ENCODE results near the gene DNMT3A.

DNMT3A gene

DNA sequence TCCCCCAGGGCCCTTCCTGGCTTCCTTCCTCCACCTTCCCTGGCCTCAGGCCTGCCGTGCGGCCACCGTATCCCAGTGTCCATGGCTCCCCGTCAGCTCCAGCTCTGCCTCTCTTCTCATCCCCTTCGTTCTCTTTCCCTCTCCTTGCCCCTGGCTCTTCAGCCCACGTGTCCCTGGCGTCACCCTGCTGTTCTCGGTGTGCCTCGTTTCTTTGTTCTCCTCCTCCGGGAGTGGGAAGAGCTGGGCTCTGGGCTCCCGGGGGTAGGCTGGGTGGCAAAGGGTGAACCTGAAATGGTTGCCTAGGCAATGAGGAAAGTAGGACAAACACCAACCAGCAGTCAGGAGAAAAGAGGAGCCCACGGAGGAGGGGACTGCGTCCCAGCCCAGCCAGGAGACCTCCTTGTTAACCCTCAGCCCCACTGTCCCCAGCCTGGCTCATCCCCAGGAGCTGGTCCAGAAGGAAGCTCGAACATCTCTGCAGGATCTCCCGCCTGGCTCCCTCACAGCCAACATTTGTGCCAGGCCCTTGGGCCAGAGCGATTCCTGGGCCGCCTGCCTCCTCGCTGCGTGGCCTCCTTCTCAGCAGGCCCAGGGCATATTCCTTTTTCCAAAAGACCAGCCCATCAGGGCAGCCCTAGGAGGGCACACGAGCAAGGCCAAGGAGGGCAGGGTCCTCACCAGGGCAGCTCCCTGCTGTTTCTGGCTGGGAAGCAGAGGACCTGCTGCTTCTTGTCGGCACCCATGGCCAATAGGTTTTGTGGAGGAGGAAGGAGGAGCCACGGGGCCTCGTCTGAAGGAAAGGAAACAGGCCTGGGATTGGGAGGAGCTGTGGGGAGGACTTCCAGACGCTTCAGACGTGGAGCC, 30.9 kb upstream of the DNMT3A start:
- DNase-seq (ENCODE audit: low spot score): no peak

DNA sequence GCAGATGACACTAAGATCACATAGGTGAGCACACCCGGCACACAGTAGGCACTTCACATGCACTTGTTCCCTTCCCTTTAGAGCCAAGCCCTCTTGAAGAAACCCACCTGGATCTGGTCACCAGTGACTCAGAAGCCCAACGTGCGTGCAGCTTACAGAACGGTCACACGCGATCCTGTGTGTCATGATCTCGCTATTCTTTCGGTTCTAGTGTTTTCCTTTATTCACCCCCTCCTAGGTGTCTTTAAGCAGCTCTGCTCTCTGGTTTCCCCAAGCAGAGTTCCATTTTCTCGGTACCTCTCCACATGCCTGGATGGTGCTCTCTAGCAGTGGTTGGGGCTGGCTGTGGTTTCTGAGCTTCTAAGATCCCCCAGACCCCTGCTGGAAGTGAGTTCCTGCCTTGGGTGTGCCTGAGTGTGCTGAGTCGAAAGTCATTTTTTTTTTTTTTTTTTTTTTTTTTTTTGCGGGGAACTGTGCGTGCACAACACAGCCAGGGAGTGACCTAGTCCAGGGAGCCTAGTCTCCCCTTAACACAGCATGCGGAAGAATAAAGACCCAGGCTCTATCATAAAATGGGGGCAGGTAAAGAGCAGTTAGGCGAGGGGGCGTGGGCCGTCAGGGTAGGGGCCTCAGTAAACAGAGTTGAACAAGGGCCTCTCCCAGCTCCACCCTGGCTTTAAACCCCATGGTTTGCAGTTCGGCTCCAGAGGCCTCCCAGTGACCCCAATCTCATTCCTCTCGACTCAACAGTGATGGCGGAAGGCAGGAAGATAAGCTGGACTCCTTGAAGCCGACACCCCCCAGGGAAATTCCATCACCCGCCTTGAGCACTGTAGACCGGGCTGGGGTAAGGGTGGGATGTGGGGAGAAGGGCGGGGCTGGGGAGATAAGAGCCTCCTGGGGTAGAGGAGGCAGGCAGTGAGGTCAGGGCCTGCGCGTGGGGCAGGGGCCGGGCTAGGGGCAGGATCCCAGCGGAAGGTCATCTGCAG, 29.8 kb upstream of the DNMT3A start:
- no peak for DNase-seq (ENCODE audit: low spot score)

DNA sequence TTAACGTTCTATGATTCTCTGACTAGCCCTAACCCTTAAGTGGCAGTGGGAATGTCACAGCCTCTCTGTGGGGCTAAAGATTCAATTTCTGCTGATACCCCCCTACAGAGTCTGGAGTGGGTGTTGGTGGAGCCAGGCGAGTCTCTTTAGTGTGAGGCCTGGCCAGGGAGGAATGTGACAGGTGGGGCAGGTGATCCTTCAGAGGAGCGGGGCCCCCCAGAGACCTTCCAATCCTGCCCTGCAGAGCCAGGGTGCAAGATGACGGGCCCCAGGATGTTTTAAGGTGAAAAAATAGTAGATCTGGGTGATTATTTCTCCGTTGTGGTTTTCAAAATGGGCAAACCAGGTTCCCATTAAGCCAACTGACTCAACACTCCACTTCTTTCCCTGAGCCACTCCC, 28.2 kb upstream of the DNMT3A start:
- no peak for DNase-seq (ENCODE audit: low spot score)

DNA sequence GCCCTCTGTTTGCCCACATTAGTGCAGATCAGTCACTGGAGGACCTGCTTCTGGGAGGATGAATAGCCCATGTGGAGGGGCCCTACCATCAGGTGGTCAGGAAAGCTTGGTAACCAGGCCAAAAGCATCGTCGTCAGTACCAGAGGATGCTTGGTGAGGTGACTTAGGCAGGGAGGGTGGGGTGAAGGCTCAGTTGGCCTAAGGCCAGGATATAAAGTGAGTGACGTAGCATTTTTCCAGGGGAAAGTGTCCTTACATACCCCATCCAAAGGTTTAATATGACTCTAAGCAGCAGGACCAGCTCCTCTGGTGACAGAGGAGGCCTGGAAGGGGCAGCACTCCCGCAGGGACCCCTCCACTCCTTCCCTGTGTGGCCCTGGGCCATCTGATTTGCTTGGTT, 27.7 kb upstream of the DNMT3A start:
- DNase-seq (ENCODE audit: low spot score): no peak

DNA sequence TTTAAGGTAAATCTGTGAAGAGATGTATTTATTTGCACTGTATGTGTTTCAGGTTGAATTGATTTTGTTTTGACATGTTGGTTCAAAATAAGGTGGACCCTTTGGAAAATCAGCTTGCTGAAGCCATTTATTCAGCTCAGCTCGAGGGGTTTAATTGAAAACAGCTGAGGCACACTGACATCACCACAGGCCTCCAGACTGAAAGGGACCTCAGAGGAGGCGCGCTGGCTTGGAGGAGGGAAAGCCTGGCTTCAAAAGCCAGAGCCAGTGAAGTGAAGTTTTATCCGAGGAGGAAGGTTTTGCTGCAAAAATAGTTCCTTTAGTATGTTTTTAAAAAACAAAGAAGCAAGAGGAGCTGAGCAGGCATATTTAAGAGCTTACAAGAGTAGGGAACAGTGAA, 26.9 kb upstream of the DNMT3A start:
- DNase-seq (ENCODE audit: low spot score): no peak

DNA sequence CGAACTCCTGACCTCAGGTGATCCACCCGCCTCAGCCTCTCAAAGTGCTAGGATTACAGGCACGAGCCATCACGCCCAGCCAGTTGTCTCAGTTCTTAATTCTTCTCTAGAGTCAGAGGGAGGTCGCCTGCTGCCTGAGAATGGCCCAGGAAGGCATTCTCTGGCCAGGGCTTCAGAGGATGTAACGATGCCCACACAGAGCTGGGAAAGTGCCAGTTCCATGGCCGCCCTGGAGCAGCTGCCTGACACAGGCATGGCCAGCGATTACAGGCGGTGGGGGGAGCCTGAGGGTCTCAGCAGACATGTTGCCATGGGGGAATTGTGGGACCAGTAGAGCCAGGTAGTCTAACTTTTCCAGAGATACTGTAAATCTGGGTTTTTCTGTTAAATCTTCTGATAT, 25.6 kb upstream of the DNMT3A start:
- no peak for DNase-seq (ENCODE audit: low spot score)

DNA sequence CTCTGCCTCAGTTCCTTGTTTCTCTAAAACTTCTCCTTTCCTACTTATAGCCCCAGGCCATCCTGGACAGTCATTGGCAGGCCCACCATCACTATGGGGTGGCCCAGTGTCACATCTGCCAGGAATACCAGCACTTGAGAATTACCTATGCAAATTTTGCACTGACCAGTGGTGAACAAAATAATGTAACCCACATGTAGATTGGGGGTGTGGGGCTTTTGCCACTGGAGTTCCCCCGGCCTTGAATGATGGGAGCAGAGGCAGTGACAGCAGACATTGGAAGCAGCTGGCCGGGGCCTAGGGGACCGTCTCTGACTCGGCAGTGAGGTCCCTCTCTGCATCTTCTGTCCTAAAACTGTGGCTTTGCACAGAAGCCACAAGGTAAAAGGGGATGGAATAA, 24.9 kb upstream of the DNMT3A start:
- no peak for DNase-seq (ENCODE audit: low spot score)

DNA sequence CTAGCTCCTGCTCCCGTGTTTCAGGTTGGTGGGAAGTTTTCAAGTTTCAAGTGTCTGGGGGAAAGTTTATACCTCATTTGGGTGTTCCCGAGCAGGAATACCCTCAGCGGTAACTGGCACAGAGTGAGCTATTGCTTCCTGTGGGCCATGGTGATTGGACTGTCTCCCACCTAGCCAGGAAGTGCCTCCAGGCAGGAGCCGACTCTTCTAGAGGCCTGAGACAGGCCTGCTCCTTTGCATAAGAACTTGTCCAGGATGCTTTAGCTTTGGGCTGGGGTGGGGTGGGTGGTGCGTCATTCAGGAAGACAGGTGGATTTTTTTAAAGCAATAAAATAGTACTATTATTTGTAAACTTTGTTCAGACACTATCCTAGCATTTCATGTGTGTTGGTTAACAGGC, 23.5 kb upstream of the DNMT3A start:
- DNase-seq (ENCODE audit: low spot score): no peak

DNA sequence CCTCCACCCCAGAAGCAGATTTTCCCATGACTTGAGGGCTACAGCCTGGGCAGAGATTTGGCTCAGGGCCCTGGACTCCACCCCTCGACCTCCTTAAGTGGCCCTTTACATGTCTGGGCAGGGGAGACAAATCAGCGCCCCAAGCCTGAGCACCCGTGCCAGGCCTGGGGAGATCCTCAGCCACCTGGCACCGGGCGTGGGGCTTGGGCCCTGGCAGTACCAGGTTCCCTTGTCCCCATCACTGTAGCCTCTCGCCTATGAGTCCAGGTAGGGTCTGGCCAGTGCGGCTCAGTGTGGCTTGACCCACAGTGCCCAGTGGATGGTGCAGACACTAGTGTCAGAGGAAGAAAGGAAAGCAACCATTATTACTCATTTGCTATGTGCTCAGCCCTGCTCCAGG, 22.0 kb upstream of the DNMT3A start:
- no peak for DNase-seq (ENCODE audit: low spot score)

DNA sequence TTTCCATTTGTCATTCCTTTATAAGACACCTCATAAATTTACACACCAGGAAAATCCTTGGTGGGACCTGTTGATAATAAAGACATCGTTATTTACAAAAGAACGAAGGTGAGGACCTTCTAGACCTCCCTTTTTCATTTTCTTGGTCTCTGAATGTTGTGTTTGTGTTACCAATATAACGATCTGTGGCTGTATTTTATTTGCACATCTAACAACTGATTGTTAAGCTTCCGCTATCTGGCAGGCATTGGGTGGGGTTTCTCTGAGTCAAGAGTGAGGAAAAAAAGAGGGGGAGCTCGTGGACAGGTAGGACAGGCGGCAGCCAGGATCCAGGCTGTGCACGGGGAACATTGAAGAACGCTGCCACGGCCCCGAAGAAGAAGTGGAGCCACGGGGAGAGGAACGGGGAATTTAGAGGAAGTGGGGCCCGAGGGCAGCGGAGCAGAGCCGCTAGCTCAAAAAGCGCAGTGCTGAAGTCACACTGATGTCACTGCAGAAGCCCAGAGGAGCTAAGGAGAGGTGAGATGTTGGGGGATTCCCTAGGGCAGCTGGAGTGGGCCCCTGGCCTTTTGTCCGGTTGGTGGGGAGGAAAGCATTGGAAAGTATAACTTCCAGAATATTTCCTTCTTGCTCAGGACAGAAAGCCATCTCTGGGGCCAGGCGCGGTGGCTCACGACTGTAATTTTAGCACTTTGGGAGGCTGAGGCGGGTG, 20.9 kb upstream of the DNMT3A start:
- no peak for DNase-seq (ENCODE audit: low spot score)

DNA sequence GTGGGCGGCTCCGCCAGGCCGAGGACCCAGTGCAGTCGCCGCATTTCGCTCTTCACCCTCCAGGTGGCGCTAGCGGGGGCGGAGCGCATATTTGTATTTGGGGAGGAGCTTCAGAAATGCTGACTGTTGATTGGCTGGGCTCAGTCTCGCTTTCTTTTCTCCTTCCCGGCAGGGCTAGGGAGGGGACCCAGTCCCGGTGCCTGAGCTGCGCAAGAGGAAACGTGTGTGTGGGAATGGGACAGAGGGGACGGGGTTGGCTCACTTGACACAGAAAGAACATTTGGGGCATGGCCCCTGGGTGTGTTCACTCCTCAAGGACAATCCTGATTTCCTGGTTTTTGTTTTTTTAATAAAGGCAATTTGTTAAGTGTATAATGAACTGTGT, 20.3 kb upstream of the DNMT3A start:
- peak; percentile 91 for DNase-seq (ENCODE audit: low spot score)

DNA sequence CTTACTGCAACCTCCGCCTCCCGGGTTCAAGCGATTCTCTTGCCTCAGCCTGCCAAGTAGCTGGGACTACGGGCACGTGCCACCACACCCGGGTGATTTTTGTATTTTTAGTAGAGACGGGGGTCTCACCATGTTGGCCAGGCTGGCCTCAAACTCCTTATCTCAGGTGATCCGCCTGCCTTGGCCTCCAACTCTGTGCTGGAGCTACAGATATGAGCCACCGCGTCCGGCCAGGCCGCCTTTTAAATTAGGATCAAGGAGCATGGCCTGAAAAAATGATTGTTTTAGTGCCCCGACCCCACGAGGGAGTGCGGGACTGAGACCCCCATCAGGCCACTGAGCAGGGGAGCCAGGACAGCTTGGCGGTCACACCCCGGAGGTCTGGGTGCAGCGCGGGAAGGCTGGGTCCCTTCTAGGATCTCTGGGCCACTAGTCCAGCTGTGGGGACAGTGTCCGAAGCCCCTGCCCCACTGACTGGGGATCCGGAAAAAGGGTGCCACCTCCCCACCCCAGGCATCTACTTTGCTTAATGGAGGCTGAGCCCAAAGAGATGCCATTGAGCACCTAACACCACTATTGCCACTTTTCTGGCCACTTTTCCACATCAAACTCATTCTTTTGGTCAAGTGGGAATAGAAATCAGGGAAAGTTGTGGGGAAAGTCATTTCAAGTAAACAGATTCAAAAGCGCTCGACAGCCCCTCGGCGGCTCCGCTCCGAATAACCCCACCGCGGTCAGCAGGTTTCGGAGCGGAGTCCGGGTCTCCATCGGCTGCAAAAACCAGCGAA, 19.7 kb upstream of the DNMT3A start:
- no peak for DNase-seq (ENCODE audit: low spot score)

DNA sequence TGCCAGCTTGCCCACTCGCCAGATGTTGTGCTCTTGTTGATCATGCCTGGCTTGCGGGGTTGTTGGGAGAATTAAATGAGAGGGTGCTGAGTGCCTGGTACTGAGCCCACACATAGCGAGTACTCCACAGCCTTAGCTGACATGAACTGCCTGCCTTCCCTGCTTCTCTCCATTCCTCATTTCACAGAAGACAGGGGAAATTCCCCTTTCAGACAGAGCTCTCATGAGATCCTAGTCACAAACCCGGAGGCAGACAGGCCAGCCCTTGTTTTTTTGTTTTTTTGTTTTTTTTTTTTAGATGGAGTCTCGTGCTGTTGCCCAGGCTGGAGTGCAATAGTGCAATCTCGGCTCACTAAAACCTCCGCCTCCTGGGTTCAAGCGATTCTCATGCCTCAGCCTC, 17.1 kb upstream of the DNMT3A start:
- no peak for DNase-seq (ENCODE audit: low spot score)

DNA sequence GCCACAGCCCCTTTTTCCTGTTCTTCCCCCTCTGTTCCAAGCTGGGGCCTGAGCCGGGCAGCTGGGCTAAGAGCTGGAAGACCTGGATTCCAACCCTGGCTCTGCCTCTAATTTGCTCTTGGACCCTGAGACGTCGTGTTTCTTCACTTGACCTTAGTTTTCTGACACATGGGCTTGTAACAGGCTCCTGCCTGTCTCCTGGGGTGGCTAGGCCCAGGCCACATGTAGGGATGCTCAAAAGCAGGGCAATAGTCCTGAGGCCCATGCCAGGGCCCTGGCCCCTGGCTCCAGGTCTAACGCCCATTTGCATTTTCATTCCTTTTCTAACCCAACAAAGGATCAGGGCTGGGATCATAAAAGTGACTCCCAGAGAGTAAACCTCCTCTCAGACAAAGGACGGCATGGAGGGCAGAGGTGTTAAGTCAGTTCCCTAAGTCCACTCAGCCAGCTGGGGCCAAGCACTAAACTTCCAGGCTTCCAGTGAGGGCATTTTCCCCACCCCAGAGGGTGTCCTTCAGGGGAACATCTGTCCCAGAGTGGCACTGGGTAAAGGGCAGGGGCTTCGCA, 16.6 kb upstream of the DNMT3A start:
- no peak for DNase-seq (ENCODE audit: low spot score)

DNA sequence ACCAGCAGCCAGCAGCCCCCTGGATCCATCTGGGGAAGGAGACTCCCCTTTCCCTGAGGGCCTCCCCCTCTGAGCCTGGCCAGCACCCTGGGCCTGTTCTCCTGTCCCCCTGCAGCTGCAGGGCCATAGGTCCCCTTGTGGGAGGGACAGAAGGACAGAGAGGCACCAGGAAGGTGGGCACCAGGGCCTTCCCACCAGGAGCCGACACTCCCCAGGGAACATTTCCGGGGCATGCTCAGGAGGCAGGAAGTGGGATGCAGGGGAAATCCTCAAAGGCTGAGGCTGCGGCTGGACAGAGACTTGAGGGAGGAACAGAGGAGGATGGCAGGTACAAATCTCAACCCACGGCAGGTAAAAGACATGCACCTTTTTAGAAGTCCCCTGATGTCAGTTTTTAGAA, 14.4 kb upstream of the DNMT3A start:
- DNase-seq (ENCODE audit: low spot score): no peak

DNA sequence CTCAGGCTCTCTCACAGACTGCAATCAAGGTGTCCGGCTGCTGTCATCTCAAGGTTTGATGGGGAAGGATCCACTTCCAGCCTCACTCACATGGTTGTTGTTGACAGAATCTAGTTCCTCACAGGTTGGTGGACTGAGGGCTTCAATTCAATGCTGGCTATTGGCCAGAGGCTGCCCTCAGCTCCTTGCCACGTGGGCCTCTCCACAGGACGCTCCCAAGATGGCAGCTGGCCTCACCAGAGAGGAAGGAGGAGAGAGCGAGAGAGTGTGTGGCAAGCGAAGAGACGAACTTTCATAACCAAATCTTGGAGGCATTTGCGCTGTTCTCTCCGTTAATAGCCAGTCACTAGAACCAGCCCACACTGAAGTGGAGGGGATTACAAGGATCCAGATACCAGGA, 13.5 kb upstream of the DNMT3A start:
- no peak for DNase-seq (ENCODE audit: low spot score)

DNA sequence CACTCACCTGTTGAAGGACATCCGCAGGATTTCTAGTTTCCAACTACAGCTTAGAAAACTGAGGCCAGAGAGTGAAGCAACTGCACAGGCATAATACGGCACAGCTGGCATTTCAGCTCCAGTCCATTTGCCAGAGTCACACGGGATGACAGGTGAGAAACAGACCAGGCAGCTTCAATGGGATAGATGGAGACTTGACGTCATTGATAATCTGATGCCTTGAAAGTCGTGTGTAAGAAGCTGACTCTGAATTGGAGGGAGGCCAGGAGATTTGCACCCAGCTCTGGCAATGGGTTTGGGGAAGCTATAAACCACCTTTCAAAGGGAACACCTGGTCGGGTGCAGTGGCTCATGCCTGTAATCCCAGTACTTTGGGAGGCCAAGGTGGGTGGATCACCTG, 12.4 kb upstream of the DNMT3A start:
- no peak for DNase-seq (ENCODE audit: low spot score)

DNA sequence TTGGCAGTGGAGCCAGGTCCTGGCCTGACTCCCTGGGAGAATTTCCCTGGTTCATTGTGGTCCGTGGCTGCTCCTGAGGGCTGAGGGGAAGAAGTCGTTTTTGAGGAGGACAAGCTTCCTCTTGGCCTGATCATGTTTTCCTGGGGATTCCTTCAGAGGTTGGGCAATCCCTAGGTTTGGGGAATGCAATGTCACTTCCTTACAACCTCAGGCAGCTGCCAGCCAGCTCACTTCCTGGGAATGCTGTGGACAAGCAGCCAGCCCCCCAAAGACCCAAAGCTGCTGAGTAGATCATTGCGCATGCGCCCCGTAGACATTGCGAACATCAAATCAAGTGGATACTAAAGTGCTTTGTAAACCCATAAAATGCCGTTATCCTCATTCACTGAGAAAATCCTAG, 7.7 kb upstream of the DNMT3A start:
- DNase-seq (ENCODE audit: low spot score): no peak

DNA sequence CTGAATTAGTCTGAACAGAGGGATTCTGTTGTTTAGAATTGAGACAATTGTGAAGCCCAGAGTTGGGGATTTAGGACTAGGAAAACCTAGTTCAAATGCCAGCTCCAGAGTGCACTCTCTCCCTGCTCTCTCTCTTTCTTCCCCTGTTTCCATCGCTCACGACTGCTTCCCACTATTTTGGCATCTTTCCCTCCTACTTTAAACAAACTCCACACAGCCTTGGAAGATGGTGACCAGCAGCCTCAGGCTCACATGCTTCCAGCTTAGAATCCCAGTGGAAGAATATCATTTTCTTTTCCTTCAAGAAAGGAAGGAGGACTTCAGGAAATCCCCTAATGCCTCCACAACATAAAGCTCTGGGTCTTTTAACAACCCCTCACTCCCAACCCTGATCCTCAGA, 6.1 kb upstream of the DNMT3A start:
- no peak for DNase-seq (ENCODE audit: low spot score)

DNA sequence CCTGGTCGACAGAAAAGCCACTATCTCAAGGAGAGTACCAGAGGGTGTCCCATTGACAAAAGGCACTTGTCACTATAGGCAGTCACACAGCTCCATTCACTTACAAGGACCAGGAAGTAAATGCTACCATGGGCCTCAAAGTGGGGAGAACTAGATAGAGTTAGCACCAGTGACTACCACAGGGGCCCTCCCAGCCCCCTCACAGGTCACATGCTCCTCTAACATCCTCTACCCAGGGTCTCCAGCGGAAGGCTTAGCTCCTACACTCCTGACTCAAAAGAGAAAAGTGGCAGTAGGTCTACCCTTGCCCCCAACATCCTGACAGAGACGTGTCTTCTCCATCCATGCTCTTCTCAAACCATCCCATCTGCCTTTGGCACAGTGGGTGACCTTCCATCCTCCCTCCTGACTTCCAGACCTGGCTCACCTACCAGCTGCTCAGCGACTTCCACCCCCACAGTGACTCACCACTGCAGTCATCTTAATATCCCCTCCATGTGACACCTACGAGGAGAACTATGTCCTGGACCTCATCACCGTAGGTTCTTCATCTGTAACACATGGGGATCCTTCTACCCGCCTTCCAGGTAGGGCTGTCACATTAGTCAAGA, 5.6 kb upstream of the DNMT3A start:
- no peak for DNase-seq (ENCODE audit: low spot score)

Measured in HuH-7.5 (cell line).